GM18508 (cell line): ENCODE results near the gene PSME3.

Experiments
- ATAC-seq: cut with Tn5 transposase; IDR thresholded peaks from one replicate; pipeline ENCODE4 v1.9.1; 2021; ENCODE audit warnings: moderate number of reproducible peaks; ENCODE audit not compliant: insufficient read depth, unreplicated experiment

Gene PSME3

DNA sequence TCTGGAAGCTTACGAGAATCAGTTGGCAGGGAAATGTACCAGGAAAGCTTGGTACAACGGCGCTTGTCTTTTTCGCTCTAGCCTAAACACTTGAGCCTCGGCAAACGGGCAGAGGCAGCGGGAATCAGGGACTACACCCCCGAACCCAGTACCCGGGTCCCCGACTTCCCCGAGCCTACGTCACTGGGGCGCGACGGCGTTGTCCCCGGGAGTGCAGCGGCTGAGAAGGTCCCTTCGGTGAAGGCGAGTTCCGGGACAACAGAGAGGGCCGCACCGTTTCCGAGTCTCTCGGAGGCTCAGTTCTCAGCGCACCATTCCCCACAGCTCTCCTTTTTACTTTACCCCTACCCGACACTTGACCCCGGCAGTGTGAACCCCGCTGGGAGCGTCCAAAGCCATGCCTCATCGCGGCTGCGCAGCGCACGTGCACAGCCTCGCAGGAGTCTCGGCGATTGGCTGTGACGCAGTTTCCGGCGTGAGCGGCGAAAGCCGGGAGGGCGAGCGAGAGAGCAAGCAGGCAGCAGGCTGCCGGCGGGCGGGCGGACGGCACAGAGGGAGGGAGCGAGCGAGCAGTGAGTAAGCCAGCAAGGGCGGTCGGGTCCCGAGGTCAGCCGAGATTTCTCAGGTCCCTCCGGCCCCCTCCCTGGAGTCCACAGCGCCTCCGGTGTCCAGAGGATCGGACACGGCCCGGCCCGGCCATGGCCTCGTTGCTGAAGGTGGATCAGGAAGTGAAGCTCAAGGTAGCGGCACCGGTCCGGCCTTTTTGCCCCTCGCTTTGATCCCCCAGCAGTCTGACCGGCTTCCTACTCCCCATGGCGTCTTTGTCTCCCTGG is at the start of gene PSME3:
Gene PSME3 (plus strand): TSS at position 464 of the 833 bp plus-strand sequence. CDS start 235 bp downstream, at position 699.
- ATAC-seq = no peak

- ATAC-seq = no peak
Measured at GRCh38 chr17:42783791-42784138, 49.4 kb upstream of the PSME3 start.

GRCh38 chr17:42784409-42784808 is 48.8 kb upstream of the PSME3 start:
- no peak for ATAC-seq

- no peak for ATAC-seq
Measured at GRCh38 chr17:42784811-42785592, 48.2 kb upstream of the PSME3 start.

- no peak for ATAC-seq
Measured at GRCh38 chr17:42787266-42787665, 45.9 kb upstream of the PSME3 start.

DNA sequence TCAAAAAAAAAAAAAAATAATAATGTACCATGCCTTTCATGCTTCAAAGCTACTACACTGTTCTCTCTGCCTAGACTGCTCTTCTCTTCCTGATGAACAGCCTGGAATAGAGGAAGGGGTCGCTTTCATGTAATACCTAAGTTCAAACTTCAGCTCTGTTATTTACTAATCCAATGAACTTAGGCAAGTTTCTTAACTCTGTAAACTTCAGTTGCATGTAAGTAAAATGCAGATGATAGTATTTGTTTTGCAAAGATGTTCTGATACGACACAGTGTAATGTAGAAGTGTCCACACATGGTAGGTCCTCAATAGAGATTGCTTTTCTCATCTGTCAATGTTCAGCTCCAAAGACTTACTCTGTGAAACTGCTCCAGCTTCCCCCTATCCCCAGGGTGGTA is 41.2 kb upstream of the PSME3 start:
- ATAC-seq = no peak

GRCh38 chr17:42792545-42792944 is 40.7 kb upstream of the PSME3 start:
- ATAC-seq = no peak

DNA sequence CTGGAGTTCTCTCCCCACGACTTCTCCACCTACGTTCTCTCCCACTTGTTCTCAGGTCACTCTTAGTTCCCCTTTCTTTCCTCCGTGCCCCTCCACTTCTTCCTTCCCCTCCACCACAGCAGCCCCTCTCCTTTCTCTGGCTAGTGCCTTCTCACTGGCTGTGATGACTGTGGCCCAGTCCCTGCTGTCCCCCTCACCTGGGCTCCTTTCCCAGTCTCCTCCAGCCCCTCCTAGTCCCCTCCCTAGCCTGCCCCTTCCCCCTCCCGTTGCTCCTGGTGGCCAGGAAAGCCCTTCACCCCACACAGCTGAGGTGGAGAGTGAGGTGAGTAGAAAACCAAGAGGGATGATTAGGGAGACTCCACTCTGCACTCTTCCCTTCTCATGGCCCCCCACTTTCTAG is 38.1 kb upstream of the PSME3 start:
- no peak for ATAC-seq

GRCh38 chr17:42795465-42795864 is 37.7 kb upstream of the PSME3 start:
- no peak for ATAC-seq

DNA sequence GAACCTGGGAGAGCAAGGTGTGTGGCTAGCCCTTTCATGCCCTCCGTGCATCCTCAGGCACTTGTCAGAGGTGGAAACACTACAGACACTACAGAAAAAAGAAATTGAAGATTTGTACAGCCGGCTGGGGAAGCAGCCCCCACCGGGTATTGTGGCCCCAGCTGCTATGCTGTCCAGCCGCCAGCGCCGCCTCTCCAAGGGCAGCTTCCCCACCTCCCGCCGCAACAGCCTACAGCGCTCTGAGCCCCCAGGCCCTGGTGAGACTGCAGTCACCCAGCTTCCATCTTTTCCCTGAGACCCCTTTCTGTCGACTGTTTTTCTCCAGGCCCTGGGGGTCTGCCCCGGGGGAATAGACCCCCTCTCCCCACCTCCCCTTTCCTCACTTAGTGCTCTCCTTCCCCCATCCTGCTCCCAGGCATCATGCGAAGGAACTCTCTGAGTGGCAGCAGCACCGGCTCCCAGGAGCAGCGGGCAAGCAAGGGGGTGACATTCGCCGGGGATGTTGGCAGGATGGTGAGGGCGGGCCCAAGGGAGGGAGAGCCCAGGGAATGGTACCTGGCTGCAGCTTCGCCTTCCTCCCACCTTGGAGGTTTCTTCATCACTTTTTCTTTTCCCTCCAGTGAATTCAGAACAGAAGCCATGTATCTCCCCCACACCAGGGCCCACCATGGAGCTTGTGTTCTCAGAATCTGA is 37.0 kb upstream of the PSME3 start:
- no peak for ATAC-seq

DNA sequence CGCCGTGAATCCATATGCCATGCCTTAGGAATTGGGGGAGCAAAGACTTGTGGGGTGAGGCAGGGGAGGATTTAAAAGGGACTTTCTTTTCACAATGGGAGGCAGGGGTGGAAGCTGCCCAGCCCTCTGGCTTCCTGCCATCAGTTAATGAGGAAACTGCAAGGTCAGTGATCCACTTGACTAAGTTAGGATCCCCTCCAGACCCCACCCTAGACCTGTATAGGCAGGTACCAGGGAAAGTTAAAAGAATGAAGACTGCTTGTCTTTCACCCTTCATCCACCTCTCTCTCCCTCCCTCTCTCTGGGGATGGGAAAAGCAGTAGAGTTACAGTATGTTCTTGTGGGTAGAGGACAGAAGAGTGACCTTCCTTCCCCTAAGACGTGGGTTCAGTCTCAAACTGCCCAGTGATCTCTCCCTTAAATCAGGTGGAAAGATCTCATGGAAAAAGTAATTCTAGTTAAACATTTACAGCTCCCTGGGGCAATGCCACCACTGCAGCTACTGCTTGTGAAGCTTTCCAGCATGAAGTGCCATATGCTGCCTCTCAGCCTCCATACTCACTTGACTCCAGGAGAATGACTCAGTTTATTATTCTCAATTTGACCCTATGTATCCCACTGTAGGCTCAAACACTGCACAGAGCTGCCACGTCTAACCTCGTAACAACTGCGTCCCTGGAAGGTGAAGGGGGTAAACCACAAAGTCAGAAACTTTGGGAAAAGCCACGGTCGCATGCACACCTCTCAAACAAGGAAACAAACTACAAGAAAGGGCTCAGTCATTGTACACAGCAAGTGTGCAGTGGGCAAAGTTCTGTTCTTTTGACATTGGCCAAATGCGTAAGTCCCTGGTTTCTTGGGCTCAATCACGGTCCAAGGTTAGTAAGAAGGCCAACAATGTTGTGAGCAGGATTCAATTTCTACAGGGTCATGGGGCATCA is 35.9 kb upstream of the PSME3 start:
- no peak for ATAC-seq

DNA sequence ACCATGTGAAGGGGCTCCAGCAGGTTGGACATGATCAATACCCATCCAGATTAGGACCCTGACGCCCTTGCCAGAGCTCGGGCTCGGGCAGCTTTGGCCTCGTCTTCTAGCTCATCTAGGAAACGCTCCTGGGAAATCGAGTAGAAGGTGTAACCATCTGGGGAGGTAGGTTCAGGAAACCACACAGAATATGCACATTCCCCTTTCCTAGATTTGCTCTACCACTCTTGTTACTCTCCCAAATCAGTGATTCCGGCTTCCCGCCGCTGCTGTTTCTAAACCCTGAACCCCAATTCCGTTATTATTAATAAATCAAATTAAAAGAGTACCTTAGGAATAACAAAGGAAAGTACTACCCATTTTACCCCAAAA is 35.2 kb upstream of the PSME3 start:
- ATAC-seq = no peak

DNA sequence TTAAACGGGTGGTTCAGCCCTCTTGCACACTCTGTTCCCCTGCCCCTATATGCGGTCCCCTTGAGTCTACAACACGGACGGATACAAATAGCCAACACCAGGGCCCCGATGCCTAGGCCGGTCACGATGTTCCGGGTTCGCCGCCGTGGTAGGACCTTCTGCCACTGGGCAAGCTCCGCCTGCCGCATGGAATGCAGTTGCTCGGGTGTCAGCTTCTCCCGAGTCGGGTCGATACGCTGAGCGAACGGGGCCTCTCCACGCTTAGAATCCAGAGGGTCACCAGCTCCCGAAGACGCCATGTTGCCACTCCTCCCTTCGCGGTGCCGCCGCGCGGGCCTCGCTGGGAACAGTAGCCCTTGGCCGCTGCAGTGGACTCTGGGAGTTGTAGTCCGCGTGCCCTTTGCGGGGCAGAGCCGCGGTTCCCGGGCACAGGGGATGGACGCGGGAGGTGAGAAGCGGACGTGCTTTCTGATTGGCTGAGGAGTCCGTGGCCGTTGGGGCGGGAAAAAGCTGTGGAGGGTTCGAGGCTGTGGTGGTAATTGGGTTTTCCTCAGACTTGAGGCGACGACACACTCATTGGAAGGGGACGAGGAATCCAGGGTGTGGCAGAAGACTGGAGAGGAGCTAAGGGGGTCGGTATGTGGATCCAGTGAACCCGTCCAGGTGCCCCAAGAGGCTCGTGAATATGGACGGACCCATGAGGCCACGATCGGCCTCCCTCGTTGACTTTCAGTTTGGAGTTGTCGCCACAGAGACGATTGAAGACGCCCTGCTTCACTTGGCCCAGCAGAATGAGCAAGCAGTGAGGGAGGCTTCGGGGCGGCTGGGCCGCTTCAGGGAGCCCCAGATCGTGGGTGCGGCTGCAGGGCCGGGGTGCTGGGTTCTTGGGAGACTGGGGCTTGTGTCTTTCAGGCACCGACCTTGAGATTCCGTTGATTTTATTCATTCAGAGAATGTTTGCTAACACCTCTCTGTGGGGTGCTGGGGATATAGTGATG is 34.5 kb upstream of the PSME3 start, which contains the start of the genes CNTD1 and COA3:
Gene CNTD1 (plus strand): TSS at position 479 of the 998 bp plus-strand sequence. CDS start 207 bp downstream, at position 686.
Gene COA3 (minus strand): TSS at position 322 of the 998 bp plus-strand sequence. CDS start 23 bp downstream, at position 299.
- ATAC-seq = no peak

DNA sequence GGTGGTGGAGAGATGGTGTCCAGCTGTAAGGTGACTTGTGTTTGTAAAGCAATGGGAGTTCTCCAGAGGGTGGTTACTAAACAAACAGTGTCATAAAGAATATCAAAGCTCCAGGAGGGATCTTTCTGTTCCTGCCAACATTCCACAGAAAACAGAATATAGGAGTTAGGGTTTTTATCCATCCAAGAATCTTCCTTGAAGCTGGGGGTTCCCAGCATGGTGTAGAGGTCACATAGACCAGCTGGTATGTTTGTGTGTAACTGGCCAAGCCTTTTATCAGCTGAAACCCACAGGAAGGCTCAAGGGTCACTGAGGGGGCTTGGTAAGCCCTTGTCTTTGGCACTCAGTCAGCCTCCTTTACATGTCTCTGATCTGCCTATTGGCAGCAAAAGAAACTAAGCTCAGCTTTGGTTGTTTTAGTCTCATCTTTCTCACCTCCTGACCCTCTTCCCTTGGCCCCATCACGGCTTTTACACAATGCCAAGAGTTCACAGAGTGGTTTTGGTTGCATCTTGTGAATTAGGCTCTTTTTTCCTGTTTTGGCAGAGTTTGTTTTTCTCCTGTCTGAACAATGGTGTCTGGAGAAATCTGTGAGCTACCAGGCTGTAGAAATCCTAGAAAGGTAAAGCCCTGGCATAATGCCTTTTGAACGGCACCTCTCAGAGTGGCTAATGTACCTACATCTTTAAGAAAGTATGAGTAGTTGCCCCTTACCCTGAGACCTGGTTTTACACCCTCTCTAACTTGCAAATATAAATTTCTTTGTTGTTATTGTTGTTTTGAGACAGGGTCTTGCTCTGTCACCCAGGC is 29.9 kb upstream of the PSME3 start:
- ATAC-seq = no peak

GRCh38 chr17:42804918-42805367 is 28.3 kb upstream of the PSME3 start:
- no peak for ATAC-seq

DNA sequence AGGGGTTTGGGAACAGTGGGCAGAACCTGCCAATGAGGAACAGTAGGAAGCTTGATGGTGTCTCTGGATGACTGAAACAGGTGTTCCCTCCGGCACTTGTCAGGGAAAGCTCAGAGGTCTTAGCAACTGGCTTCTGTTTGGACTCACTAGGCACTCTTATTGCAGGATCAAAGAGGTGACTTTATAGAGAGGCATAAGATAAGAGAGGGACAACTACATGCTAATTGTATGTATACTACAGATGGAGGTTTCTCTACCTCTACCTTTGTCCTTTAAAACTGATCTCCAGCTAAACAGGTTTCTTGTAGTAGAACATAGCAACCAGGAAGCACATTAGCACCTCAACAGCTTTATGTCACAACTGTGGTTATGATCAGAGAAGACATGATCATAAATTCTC is 26.9 kb upstream of the PSME3 start:
- ATAC-seq = no peak

- no peak for ATAC-seq
Measured at GRCh38 chr17:42809250-42809649, 23.9 kb upstream of the PSME3 start.
